HEK293 (cell line): ENCODE measurements around the gene GALE.

Experiments used
- CTCF ChIP-seq: fragments of 450-650 bp; formaldehyde crosslinking; IDR thresholded peaks from 2 replicates; pipeline ENCODE4 v1.5.1; 2016; ENCODE audit warnings: missing biosample characterization, missing genetic modification characterization
- SP7 ChIP-seq: fragments of 450-650 bp; formaldehyde crosslinking; IDR thresholded peaks from 2 replicates; pipeline ENCODE4 v1.5.1; 2016; ENCODE audit warnings: missing biosample characterization, missing genetic modification characterization
- ZFP3 ChIP-seq: fragments of 450-650 bp; formaldehyde crosslinking; IDR thresholded peaks from 2 replicates; pipeline ENCODE4 v1.5.1; 2016; ENCODE audit warnings: low read depth, missing biosample characterization, missing genetic modification characterization
- ZFP37 ChIP-seq: fragments of 450-650 bp; formaldehyde crosslinking; IDR thresholded peaks from 2 replicates; pipeline ENCODE4 v1.5.1; 2016; ENCODE audit warnings: missing biosample characterization, missing genetic modification characterization
- ZNF239 ChIP-seq: fragments of 450-650 bp; formaldehyde crosslinking; IDR thresholded peaks from 2 replicates; pipeline ENCODE4 v1.5.1; 2016; ENCODE audit warnings: missing biosample characterization, missing genetic modification characterization
- ZNF274 ChIP-seq, 2 experiments: fragments of 200-500 bp in 1 of 2; fragments of 450-650 bp in 1 of 2; sonication (Bioruptor generic) in 1 of 2; formaldehyde crosslinking in 1 of 2; IDR thresholded peaks; 2 replicates each; pipeline versions ENCODE4 v1.5.1 to v1.6.1; 2014 to 2016; ENCODE audit warnings: borderline replicate concordance in 1 of 2, inconsistent platforms in 1 of 2, low read length in 1 of 2, missing biosample characterization in 1 of 2, missing genetic modification characterization in 1 of 2
- ZNF292 ChIP-seq: fragments of 450-650 bp; formaldehyde crosslinking; IDR thresholded peaks from 2 replicates; pipeline ENCODE4 v1.5.1; 2016; ENCODE audit warnings: low read depth, missing biosample characterization, missing genetic modification characterization, borderline replicate concordance
- ZNF302 ChIP-seq: fragments of 450-650 bp; formaldehyde crosslinking; IDR thresholded peaks from 2 replicates; pipeline ENCODE4 v1.5.1; 2016; ENCODE audit warnings: missing biosample characterization, missing genetic modification characterization, low read depth
- ZNF596 ChIP-seq: fragments of 450-650 bp; IDR thresholded peaks from 2 replicates; pipeline ENCODE4 v1.5.0; 2018; ENCODE audit warnings: missing biosample characterization, mild to moderate bottlenecking, missing genetic modification characterization, moderate library complexity

- no peak for TF ChIP-seq ZFP37 (tag by site-specific recombination)
- TF ChIP-seq CTCF, result no peak
- no peak for TF ChIP-seq ZNF239 (tag by site-specific recombination)
- TF ChIP-seq SP7 (tag by site-specific recombination), result no peak
- TF ChIP-seq ZNF596 (tag by site-specific recombination), result no peak
- no peak for TF ChIP-seq ZNF292 (tag by site-specific recombination)
- no peak for TF ChIP-seq ZFP3 (tag by site-specific recombination)
- no peak for TF ChIP-seq ZNF274 (IDR thresholded peaks at IDR 0.05; ENCODE audit: low read length)
- TF ChIP-seq ZNF274 (tag by site-specific recombination; IDR thresholded peaks at IDR 0.05; ENCODE audit: borderline replicate concordance), result no peak
- TF ChIP-seq ZNF302, result no peak
These were observed 2.8 kb downstream of the GALE start for GRCh38 chr1:23797478-23798448.
